Sigmoid colon (tissue), 4 donors: ENCODE data around the gene UBIAD1.

Experiments
- CTCF ChIP-seq, 4 experiments: fragments of 450-650 bp in 3 of 4; fragments of 200-600 bp in 1 of 4; IDR thresholded peaks; one replicate each; pipeline ENCODE4 v1.5.1; 2016 to 2019; ENCODE audit warnings: antibody characterized with exemption in 4 of 4, mild to moderate bottlenecking in 3 of 4, moderate library complexity in 2 of 4
- EP300 ChIP-seq, 4 donors: sonication (generic); formaldehyde crosslinking; IDR thresholded peaks; one replicate each; pipeline ENCODE4 v1.6.1; 2017; ENCODE audit warnings: antibody characterized with exemption in 4 of 4
- POLR2A ChIP-seq, 2 donors: fragments of 450-650 bp; IDR thresholded peaks; one replicate each; pipeline ENCODE4 v1.6.1; 2016; ENCODE audit warnings: antibody characterized with exemption in 2 of 2, mild to moderate bottlenecking in 2 of 2, moderate library complexity in 2 of 2

GRCh38 chr1:11238311-11238710 is 34.7 kb upstream of the UBIAD1 start:
- TF ChIP-seq CTCF (IDR thresholded peaks at IDR 0.05) (no peak), POLR2A (IDR thresholded peaks at IDR 0.05) (no peak), EP300 (IDR thresholded peaks at IDR 0.05) (no peak)
